Trophoblast cell (in vitro differentiated cells and primary cell): ENCODE measurements around the gene CHST6.
A peak's percentile ranks its signal among the peaks of the same experiment; 100 is the strongest.

Source experiments
- DNase-seq, 2 donors: peaks; one replicate each; pipeline ENCODE4 v3.0.0-alpha.2; 2016
- H2AFZ ChIP-seq: 2 replicates; pipeline ENCODE4 v1.6.1; 2013; ENCODE audit warnings: low read length, moderate library complexity, mild to moderate bottlenecking; ENCODE audit not compliant: insufficient read depth, poor library complexity
- H2AK5ac ChIP-seq: 2 replicates; pipeline ENCODE4 v1.6.1; 2013; ENCODE audit warnings: mild to moderate bottlenecking, low read length
- H2BK120ac ChIP-seq: 2 replicates; pipeline ENCODE4 v1.6.1; 2013; ENCODE audit warnings: low read length, mild to moderate bottlenecking, moderate library complexity; ENCODE audit not compliant: insufficient read depth, poor library complexity
- H2BK12ac ChIP-seq: 2 replicates; pipeline ENCODE4 v1.6.1; 2013; ENCODE audit warnings: mild to moderate bottlenecking, low read length, moderate library complexity
- H2BK5ac ChIP-seq: 2 replicates; pipeline ENCODE4 v1.6.1; 2013; ENCODE audit warnings: low read length, low read depth, moderate library complexity, mild to moderate bottlenecking; ENCODE audit not compliant: poor library complexity
- H3K14ac ChIP-seq: 2 replicates; pipeline ENCODE4 v1.6.1; 2013; ENCODE audit warnings: mild to moderate bottlenecking, low read length
- H3K18ac ChIP-seq: 2 replicates; pipeline ENCODE4 v1.6.1; 2013; ENCODE audit warnings: mild to moderate bottlenecking, low read length
- H3K23ac ChIP-seq: 2 replicates; pipeline ENCODE4 v1.6.1; 2013; ENCODE audit warnings: low read length
- H3K27ac ChIP-seq: 2 replicates; pipeline ENCODE4 v1.5.1; 2013; ENCODE audit warnings: low read depth, mild to moderate bottlenecking, inconsistent platforms, low read length, moderate library complexity
- H3K27me3 ChIP-seq: 2 replicates; pipeline ENCODE4 v1.6.1; 2013; ENCODE audit warnings: inconsistent platforms, mild to moderate bottlenecking, low read length, moderate library complexity; ENCODE audit not compliant: insufficient read depth
- H3K36me3 ChIP-seq, 2 experiments: 1 replicate in 1 of 2; 2 replicates in 1 of 2; pipeline ENCODE4 v1.6.1; 2013; ENCODE audit warnings: low read length in 2 of 2, mild to moderate bottlenecking in 2 of 2, moderate library complexity in 1 of 2; ENCODE audit not compliant: insufficient read depth in 2 of 2, control insufficient read depth in 1 of 2
- H3K4ac ChIP-seq: 2 replicates; pipeline ENCODE4 v1.6.1; 2013; ENCODE audit warnings: low read depth, mild to moderate bottlenecking, low read length, moderate library complexity
- H3K4me1 ChIP-seq, 2 experiments: 1 replicate in 1 of 2; 2 replicates in 1 of 2; pipeline ENCODE4 v1.6.1; 2013; ENCODE audit warnings: low read length in 2 of 2, mild to moderate bottlenecking in 2 of 2, moderate library complexity in 1 of 2; ENCODE audit not compliant: insufficient read depth in 2 of 2, control insufficient read depth in 1 of 2
- H3K4me2 ChIP-seq: 2 replicates; pipeline ENCODE4 v1.6.1; 2013; ENCODE audit warnings: inconsistent platforms, mild to moderate bottlenecking, low read length, moderate library complexity
- H3K4me3 ChIP-seq: 2 replicates; pipeline ENCODE4 v1.5.1; 2013; ENCODE audit warnings: mild to moderate bottlenecking, low read depth, low read length, inconsistent platforms
- H3K79me1 ChIP-seq: one replicate; pipeline ENCODE4 v1.6.1; 2013; ENCODE audit warnings: low read length
- H3K79me2 ChIP-seq: 2 replicates; pipeline ENCODE4 v1.6.1; 2013; ENCODE audit warnings: low read length, mild to moderate bottlenecking; ENCODE audit not compliant: control insufficient read depth, insufficient read depth, poor library complexity
- H3K9ac ChIP-seq: 2 replicates; pipeline ENCODE4 v1.6.1; 2013; ENCODE audit warnings: mild to moderate bottlenecking, low read length
- H3K9me3 ChIP-seq: 2 replicates; pipeline ENCODE4 v1.6.1; 2013; ENCODE audit warnings: low read depth, mild to moderate bottlenecking, control low read depth, inconsistent platforms, low read length; ENCODE audit not compliant: insufficient read depth
- H4K12ac ChIP-seq: 2 replicates; pipeline ENCODE4 v1.6.1; 2013; ENCODE audit warnings: low read depth, mild to moderate bottlenecking, low read length, moderate library complexity
- H4K8ac ChIP-seq: 2 replicates; pipeline ENCODE4 v1.6.1; 2013; ENCODE audit warnings: low read depth, mild to moderate bottlenecking, low read length, moderate library complexity
- H4K91ac ChIP-seq: one replicate; pipeline ENCODE4 v1.6.1; 2013; ENCODE audit warnings: low read depth, mild to moderate bottlenecking, low read length, moderate library complexity
- WGBS: extraction: QIAGEN DNeasy Blood & Tissue Kit; methylation state at CpG from one replicate; pipeline ENCODE4 v1.1.7; 2013; ENCODE audit warnings: missing lambda C conversion rate; ENCODE audit not compliant: insufficient read length, insufficient coverage; ENCODE audit errors: extremely low coverage; 5-methylcytosine and 5-hydroxymethylcytosine counted together

The CHST6 gene

DNA sequence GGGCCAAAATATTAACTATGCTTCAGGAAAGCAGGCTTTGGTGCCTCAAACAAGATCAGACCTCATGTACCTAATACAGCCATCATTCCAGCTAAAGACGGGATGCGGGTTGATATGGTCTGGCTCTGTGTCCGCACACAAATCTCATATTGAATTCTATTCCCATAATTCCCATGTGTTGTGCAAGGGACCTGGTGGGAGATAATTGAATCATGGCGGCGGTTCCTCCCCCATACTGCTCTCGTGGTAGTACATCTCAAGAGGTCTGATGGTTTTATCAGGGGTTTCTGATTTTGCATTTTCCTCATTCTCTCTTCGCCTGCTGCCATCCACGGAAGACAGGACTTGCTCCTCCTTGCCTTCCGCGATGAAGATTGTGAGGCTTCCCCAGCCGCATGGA, 19.1 kb upstream of the CHST6 start:
- Histone ChIP-seq H3K23ac (no peak overlapping the region), H2BK12ac (no peak overlapping the region), H3K4me2 (no peak overlapping the region), H3K36me3 (no peaks in the 10 kb centered on the region), H3K18ac (no peak overlapping the region), H3K14ac (no peak overlapping the region), H2AK5ac (no peak overlapping the region), H4K91ac (no peak overlapping the region), H4K8ac (no peak overlapping the region), H3K4me1 (peaks cover 0 to 5% of the 10 kb centered on the region in 2 experiments), H3K9ac (no peak overlapping the region), H3K4ac (no peak overlapping the region), H3K27ac (no peak overlapping the region), H2AFZ (no peak overlapping the region), H3K79me1 (peaks cover 6% of the 10 kb centered on the region), H3K9me3 (no peaks in the 10 kb centered on the region), H4K12ac (no peak overlapping the region), H3K4me3 (no peak overlapping the region), H2BK120ac (no peak overlapping the region), H3K27me3 (no peaks in the 10 kb centered on the region), H2BK5ac (no peak overlapping the region), H3K79me2 (peaks cover 7% of the 10 kb centered on the region)
- DNase-seq = no peak
- no CpG with 5 or more reads among the region's 11 CpGs for WGBS

DNA sequence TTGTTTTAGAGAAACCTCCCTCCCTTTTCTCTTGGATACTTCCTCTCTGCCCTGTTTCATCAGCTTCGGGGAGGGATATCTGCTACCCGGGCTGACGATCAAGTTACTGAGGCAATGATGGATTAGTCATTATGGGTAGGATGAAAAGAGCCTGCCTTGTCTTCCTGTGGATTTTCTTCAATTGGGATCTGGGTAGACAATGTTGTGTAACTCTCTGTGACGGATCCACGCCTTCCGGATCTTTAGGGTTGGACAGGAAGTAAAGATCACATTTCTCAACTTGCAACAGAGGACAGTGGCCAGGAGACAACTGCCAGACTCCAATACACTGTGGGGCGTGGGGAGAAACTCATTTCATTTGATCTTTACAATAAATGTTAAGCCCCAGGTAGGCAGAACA, 11.3 kb upstream of the CHST6 start:
- Histone ChIP-seq H3K4ac (no peak overlapping the region), H4K91ac (no peak overlapping the region), H3K79me2 (no peaks in the 10 kb centered on the region), H3K4me1 (peaks cover 0 to 3% of the 10 kb centered on the region in 2 experiments), H3K36me3 (no peaks in the 10 kb centered on the region), H2AK5ac (no peak overlapping the region), H3K79me1 (no peaks in the 10 kb centered on the region), H2BK5ac (no peak overlapping the region), H2AFZ (no peak overlapping the region), H3K9ac (no peak overlapping the region), H2BK12ac (no peak overlapping the region), H4K12ac (no peak overlapping the region), H3K27ac (no peak overlapping the region), H3K23ac (no peak overlapping the region), H3K14ac (no peak overlapping the region), H4K8ac (no peak overlapping the region), H2BK120ac (no peak overlapping the region), H3K27me3 (no peaks in the 10 kb centered on the region), H3K4me3 (no peak overlapping the region), H3K4me2 (no peak overlapping the region), H3K18ac (no peak overlapping the region), H3K9me3 (no peaks in the 10 kb centered on the region)
- no CpG with 5 or more reads among the region's 7 CpGs for WGBS
- DNase-seq = peak; percentile 52 to 73

DNA sequence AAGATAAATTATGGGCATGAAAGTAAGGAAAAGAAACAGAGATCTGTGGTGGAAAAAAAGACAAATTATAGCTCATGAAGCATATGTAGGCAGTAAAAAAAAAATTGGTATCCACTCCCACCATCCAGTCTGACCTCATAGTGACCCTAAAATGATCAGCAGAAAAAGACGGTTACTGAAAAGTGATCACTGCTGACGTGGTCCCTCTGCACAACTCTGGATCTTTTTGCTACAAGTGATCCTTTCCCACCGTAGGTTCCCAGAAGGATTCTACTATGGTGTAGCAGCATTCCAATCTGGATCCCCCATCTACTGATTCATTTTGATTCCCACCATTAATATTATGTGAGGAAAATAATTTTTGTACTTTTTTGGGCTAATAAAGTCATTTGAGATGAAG, 10.9 kb upstream of the CHST6 start:
- Histone ChIP-seq H3K23ac (no peak overlapping the region), H2BK120ac (no peak overlapping the region), H3K4me2 (no peak overlapping the region), H3K27ac (no peak overlapping the region), H3K4me3 (no peak overlapping the region), H4K91ac (no peak overlapping the region), H2BK12ac (no peak overlapping the region), H3K36me3 (no peaks in the 10 kb centered on the region), H3K9me3 (no peaks in the 10 kb centered on the region), H3K4me1 (peaks cover 0 to 3% of the 10 kb centered on the region in 2 experiments), H2AFZ (no peak overlapping the region), H2BK5ac (no peak overlapping the region), H3K9ac (no peak overlapping the region), H3K18ac (no peak overlapping the region), H4K12ac (no peak overlapping the region), H3K79me1 (no peaks in the 10 kb centered on the region), H4K8ac (no peak overlapping the region), H3K4ac (no peak overlapping the region), H3K27me3 (no peaks in the 10 kb centered on the region), H3K14ac (no peak overlapping the region), H2AK5ac (no peak overlapping the region), H3K79me2 (no peaks in the 10 kb centered on the region)
- DNase-seq = no peak
- WGBS = no CpG with 5 or more reads among the region's 3 CpGs

DNA sequence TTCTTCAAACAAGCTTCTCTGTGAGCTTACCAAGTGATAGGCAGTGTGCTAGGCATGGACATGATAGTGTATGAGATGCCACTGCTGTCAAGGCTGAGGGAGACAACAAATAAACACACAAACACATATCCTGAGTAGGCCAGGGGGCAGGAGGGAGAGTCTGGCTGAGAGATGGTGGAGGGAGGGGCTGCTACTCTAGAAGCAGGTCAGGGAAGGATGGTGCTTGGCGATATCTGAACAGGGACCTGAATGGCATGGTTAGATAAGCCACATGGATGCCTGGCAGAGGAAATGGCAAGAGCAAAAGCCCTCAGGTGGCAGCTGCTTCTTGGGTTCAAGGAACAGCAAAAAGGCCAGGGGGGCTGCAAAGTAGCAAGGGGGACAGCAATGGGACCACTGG, 8.6 kb upstream of the CHST6 start:
- no peak overlapping the region for H3K4me3 ChIP-seq
- no peak overlapping the region for H2AFZ ChIP-seq
- no peak overlapping the region for H2AK5ac ChIP-seq
- H4K91ac ChIP-seq = no peak overlapping the region
- no peaks in the 10 kb centered on the region for H3K36me3 ChIP-seq
- H4K8ac ChIP-seq = no peak overlapping the region
- no peak for DNase-seq
- H3K27ac ChIP-seq = no peak overlapping the region
- H3K79me1 ChIP-seq = no peaks in the 10 kb centered on the region
- no peaks in the 10 kb centered on the region for H3K9me3 ChIP-seq
- no peak overlapping the region for H3K23ac ChIP-seq
- no peak overlapping the region for H2BK5ac ChIP-seq
- no peak overlapping the region for H3K18ac ChIP-seq
- H3K14ac ChIP-seq = no peak overlapping the region
- H3K4ac ChIP-seq = no peak overlapping the region
- no peaks in the 10 kb centered on the region for H3K27me3 ChIP-seq
- peaks cover 0 to 3% of the 10 kb centered on the region in 2 experiments for H3K4me1 ChIP-seq
- no peak overlapping the region for H2BK120ac ChIP-seq
- H3K9ac ChIP-seq = no peak overlapping the region
- H3K79me2 ChIP-seq = no peaks in the 10 kb centered on the region
- no peak overlapping the region for H3K4me2 ChIP-seq
- no peak overlapping the region for H2BK12ac ChIP-seq
- WGBS = no CpG with 5 or more reads among the region's 1 CpG
- no peak overlapping the region for H4K12ac ChIP-seq
